Endometrial microvascular endothelial cells (primary cell): ENCODE measurements around the gene KANSL1. TPM values are rescaled to one million over a fixed set of nuclear protein-coding genes. Genes with fewer than 3 reads are reported as not detected.
"Not testable (repeated sequence)": the region's sequence is repeated elsewhere in the genome, so short reads cannot be mapped to it uniquely, and the experiment has no call there.

Source experiments
- in situ Hi-C: cut with HindIII; loops from 2 replicates; pipeline ENCODE4 v1.10.0; 2017; ENCODE audit warnings: low sequenced_read_pairs, low pct_unique_long_range_greater_than_20kb; ENCODE audit errors: inconsistent ontology term
- total RNA-seq: library from RNA; depleted of rRNA; stranded (reverse); fragments of >200 nt; gene quantifications from one replicate; pipeline ENCODE4 v1.2.3, GENCODE V29; 2015; ENCODE audit errors: inconsistent ontology term

KANSL1 gene
- total RNA-seq, 1 donor from 2014 or later: 30.5 TPM

DNA sequence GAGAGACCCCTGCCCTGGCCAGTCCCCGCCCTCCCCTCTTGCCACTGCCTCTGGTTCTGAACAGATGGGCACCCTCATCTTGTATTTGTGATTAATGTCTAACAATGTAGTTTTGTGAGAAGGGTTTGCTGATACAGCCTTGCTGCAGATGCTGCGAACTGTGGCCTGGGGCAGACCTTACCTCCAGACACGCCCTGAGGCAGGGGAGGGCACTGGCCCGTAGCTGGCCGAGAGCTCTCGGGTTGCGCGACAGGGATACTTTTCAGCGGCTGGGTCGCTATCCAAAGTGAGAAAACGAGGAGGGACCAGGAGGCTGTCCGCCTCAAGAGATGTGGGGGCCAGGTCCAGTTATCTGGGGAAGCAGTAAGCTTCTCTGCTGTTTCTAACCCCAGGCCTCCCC lies 172.2 kb downstream of the KANSL1 start:
- in situ Hi-C loops: no loop called here

DNA sequence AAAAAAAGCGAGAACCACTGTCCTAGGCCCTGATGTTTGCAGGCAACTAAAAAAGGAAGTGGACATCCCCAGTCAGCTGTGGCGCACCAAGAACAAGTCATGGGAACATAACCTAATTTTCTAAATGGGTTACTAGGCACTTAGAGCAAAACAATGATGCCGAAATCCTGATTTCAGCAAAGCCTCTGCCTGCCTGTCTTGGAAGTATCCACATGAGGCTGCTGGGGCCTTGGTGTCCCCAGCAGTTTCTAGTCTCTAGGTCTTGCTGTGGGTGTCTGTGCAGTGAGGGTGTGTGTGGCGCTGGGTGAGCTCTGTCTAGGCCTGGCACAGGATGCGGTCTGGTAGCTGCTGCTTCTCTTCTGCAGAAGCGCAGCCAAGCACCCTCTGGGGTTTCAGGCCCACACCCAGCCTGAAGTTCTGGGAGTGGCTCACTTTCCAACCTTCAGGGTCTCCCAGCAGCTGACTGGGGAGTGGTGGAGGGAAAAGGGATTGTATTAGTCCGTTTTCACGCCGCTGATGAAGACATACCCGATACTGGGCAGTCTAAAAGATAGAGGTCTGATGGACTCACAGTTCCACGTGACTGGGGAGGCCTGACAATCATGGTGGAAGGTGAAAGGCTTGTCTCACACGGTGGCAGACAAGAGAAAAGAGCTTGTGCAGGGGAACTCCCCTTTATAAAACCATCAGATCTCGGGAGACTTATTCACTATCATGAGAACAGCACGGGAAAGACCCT lies 173.0 kb downstream of the KANSL1 start:
- in situ Hi-C loops: no loop called here

DNA sequence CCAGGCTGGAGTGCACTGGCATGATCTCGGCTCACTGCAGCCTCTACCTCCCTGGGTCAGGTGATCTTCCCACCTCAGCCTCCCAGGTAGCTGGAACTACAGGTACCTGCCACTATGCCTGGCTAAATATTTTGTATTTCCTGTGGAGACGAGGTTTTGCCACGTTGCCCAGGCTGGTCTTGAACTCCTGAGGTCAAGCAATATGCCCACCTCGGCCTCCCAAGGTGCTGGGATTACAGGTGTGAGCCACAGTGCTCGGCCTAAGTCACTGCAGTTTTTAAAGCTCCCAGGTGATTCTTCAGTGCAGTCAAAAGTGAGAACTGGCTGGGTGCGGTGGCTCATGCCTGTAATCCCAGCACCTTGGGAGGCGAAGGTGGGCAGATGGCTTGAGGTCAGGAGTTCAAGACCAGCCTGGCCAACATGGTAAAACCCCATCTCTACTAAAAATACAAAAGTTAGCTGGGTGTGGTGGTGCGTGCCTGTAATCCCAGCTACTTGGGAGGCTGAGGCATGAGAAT lies 173.8 kb downstream of the KANSL1 start:
- in situ Hi-C loops: not testable (repeated sequence)

DNA sequence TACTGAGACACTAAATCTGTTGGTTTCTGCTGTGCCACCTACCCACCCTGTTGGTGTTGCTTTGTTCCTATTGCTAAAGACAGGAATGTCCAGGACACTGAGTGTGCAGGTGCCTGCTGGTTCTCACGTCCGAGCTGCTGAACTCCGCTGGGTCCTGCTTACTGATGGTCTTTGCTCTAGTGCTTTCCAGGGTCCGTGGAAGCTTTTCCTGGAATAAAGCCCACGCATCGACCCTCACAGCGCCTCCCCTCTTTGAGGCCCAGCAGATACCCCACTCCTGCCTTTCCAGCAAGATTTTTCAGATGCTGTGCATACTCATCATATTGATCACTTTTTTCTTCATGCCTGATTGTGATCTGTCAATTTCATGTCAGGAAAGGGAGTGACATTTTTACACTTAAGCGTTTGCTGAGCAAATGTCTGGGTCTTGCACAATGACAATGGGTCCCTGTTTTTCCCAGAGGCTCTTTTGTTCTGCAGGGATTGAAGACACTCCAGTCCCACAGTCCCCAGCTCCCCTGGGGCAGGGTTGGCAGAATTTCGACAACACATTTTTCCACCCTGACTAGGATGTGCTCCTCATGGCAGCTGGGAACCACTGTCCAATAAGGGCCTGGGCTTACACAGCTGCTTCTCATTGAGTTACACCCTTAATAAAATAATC lies 179.6 kb downstream of the KANSL1 start:
- in situ Hi-C loops: no loop called here

DNA sequence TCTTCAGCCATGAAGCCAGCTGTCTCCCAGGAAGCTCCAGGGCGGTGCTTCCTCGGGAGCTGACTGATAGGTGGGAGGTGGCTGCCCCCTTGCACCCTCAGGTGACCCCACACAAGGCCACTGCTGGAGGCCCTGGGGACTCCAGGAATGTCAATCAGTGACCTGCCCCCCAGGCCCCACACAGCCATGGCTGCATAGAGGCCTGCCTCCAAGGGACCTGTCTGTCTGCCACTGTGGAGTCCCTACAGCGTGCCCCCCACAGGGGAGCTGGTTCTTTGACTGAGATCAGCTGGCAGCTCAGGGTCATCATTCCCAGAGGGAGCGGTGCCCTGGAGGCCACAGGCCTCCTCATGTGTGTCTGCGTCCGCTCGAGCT lies 180.1 kb downstream of the KANSL1 start:
- in situ Hi-C loops: no loop called here

DNA sequence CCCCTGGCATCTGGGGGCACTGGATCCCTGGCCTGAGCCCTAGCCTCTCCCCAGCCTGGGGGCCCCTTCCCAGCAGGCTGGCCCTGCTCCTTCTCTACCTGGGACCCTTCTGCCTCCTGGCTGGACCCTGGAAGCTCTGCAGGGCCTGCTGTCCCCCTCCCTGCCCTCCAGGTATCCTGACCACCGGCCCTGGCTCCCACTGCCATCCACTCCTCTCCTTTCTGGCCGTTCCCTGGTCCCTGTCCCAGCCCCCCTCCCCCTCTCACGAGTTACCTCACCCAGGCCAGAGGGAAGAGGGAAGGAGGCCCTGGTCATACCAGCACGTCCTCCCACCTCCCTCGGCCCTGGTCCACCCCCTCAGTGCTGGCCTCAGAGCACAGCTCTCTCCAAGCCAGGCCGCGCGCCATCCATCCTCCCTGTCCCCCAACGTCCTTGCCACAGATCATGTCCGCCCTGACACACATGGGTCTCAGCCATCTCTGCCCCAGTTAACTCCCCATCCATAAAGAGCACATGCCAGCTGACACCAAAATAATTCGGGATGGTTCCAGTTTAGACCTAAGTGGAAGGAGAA lies 180.6 kb downstream of the KANSL1 start:
- in situ Hi-C loops: no loop called here

DNA sequence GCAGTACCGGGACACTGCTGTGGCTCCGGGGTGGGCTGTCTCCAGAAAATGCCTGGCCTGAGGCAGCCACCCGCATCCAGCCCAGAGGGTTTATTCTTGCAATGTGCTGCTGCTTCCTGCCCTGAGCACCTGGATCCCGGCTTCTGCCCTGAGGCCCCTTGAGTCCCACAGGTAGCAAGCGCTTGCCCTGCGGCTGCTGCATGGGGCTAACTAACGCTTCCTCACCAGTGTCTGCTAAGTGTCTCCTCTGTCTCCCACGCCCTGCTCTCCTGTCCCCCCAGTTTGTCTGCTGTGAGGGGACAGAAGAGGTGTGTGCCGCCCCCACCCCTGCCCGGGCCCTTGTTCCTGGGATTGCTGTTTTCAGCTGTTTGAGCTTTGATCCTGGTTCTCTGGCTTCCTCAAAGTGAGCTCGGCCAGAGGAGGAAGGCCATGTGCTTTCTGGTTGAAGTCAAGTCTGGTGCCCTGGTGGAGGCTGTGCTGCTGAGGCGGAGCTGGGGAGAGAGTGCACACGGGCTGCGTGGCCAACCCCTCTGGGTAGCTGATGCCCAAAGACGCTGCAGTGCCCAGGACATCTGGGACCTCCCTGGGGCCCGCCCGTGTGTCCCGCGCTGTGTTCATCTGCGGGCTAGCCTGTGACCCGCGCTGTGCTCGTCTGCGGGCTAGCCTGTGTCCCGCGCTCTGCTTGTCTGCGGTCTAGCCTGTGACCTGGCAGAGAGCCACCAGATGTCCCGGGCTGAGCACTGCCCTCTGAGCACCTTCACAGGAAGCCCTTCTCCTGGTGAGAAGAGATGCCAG lies 181.3 kb downstream of the KANSL1 start:
- in situ Hi-C loops: no loop called here

DNA sequence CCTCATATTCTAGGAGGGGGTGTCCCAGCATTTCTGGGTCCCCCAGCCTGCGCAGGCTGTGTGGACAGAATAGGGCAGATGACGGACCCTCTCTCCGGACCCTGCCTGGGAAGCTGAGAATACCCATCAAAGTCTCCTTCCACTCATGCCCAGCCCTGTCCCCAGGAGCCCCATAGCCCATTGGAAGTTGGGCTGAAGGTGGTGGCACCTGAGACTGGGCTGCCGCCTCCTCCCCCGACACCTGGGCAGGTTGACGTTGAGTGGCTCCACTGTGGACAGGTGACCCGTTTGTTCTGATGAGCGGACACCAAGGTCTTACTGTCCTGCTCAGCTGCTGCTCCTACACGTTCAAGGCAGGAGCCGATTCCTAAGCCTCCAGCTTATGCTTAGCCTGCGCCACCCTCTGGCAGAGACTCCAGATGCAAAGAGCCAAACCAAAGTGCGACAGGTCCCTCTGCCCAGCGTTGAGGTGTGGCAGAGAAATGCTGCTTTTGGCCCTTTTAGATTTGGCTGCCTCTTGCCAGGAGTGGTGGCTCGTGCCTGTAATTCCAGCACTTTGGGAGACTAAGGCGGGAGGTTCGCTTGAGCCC lies 182.5 kb downstream of the KANSL1 start:
- in situ Hi-C loops: no loop called here

DNA sequence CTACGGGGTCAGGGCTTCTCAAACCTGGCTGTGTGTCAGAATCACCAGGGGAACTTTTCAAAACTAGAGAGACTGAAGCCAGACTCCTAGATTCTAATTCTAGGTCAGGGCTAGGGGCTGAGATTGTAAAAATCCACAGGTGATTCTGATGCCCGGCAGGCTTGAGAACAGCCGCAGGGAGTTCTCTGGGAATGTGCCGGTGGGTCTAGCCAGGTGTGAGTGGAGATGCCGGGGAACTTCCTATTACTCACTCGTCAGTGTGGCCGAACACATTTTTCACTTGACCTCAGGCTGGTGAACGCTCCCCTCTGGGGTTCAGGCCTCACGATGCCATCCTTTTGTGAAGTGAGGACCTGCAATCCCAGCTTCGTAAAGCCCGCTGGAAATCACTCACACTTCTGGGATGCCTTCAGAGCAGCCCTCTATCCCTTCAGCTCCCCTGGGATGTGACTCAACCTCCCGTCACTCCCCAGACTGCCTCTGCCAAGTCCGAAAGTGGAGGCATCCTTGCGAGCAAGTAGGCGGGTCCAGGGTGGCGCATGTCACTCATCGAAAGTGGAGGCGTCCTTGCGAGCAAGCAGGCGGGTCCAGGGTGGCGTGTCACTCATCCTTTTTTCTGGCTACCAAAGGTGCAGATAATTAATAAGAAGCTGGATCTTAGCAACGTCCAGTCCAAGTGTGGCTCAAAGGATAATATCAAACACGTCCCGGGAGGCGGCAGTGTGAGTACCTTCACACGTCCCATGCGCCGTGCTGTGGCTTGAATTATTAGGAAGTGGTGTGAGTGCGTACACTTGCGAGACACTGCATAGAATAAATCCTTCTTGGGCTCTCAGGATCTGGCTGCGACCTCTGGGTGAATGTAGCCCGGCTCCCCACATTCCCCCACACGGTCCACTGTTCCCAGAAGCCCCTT lies 183.3 kb downstream of the KANSL1 start:
- in situ Hi-C loops: no loop called here

DNA sequence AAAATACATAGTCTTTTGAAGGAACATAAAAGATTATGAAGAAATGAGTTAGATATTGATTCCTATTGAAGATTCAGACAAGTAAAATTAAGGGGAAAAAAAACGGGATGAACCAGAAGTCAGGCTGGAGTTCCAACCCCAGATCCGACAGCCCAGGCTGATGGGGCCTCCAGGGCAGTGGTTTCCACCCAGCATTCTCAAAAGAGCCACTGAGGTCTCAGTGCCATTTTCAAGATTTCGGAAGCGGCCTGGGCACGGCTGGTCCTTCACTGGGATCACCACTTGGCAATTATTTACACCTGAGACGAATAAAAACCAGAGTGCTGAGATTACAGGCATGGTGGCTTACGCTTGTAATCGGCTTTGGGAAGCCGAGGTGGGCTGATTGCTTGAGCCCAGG lies 184.6 kb downstream of the KANSL1 start:
- in situ Hi-C loops: no loop called here

DNA sequence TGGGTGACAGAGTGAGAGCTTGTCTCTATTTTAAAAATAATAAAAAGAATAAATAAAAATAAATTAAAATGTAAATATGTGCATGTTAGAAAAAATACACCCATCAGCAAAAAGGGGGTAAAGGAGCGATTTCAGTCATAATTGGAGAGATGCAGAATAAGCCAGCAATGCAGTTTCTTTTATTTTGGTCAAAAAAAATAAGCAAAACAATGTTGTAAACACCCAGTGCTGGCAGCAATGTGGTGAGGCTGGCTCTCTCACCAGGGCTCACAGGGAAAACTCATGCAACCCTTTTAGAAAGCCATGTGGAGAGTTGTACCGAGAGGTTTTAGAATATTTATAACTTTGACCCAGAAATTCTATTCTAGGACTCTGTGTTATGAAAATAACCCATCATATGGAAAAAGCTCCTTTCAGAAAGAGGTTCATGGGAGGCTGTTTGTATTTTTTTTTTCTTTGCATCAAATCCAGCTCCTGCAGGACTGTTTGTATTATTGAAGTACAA lies 185.7 kb downstream of the KANSL1 start:
- in situ Hi-C loops: no loop called here

DNA sequence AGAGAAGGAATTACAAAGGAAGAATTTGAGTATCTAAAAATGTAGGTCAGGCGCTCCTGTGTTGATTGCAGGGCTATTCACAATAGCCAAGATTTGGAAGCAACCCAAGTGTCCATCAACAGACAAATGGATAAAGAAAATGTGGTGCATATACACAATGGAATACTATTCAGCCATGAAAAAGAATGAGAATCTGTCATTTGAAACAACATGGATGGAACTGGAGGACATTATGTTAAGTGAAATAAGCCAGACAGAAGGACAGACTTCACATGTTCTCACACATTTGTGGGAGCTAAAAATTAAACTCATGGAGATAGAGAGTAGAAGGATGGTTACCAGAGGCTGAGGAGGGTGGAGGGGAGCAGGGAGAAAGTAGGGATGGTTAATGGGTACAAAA lies 187.1 kb downstream of the KANSL1 start:
- in situ Hi-C loops: not testable (repeated sequence)

DNA sequence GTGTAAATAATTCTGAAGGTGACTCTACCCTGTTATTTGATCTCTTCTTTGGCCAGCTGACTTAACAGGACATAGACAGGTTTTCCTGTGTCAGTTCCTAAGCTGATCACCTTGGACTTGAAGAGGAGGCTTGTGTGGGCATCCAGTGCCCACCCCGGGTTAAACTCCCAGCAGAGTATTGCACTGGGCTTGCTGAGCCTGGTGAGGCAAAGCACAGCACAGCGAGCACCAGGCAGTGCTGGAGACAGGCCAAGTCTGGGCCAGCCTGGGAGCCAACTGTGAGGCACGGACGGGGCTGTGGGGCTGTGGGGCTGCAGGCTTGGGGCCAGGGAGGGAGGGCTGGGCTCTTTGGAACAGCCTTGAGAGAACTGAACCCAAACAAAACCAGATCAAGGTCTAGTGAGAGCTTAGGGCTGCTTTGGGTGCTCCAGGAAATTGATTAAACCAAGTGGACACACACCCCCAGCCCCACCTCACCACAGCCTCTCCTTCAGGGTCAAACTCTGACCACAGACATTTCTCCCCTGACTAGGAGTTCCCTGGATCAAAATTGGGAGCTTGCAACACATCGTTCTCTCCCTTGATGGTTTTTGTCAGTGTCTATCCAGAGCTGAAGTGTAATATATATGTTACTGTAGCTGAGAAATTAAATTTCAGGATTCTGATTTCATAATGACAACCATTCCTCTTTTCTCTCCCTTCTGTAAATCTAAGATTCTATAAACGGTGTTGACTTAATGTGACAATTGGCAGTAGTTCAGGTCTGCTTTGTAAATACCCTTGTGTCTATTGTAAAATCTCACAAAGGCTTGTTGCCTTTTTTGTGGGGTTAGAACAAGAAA lies 189.1 kb downstream of the KANSL1 start:
- in situ Hi-C loops: no loop called here

DNA sequence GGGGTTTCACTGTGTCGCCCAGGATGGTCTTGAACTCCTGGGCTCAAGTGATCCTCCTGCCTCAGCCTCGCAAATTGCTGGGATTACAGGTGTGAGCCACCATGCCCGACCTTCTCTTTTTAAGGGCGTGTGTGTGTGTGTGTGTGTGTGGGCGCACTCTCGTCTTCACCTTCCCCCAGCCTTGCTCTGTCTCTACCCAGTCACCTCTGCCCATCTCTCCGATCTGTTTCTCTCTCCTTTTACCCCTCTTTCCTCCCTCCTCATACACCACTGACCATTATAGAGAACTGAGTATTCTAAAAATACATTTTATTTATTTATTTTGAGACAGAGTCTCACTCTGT lies 190.3 kb downstream of the KANSL1 start:
- in situ Hi-C loops: no loop called here

DNA sequence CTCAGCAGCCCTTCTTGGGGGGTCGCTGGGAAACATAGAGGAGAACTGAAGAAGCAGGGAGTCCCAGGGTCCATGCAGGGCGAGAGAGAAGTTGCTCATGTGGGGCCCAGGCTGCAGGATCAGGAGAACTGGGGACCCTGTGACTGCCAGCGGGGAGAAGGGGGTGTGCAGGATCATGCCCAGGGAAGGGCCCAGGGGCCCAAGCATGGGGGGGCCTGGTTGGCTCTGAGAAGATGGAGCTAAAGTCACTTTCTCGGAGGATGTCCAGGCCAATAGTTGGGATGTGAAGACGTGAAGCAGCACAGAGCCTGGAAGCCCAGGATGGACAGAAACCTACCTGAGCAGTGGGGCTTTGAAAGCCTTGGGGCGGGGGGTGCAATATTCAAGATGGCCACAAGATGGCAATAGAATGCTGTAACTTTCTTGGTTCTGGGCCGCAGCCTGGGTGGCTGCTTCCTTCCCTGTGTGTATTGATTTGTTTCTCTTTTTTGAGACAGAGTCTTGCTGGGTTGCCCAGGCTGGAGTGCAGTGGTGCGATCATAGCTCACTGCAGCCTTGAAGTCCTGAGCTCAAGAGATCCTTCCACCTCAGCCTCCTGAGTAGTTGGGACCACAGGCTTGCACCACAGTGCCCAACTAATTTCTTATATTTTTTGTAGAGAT lies 190.8 kb downstream of the KANSL1 start:
- in situ Hi-C loops: no loop called here

DNA sequence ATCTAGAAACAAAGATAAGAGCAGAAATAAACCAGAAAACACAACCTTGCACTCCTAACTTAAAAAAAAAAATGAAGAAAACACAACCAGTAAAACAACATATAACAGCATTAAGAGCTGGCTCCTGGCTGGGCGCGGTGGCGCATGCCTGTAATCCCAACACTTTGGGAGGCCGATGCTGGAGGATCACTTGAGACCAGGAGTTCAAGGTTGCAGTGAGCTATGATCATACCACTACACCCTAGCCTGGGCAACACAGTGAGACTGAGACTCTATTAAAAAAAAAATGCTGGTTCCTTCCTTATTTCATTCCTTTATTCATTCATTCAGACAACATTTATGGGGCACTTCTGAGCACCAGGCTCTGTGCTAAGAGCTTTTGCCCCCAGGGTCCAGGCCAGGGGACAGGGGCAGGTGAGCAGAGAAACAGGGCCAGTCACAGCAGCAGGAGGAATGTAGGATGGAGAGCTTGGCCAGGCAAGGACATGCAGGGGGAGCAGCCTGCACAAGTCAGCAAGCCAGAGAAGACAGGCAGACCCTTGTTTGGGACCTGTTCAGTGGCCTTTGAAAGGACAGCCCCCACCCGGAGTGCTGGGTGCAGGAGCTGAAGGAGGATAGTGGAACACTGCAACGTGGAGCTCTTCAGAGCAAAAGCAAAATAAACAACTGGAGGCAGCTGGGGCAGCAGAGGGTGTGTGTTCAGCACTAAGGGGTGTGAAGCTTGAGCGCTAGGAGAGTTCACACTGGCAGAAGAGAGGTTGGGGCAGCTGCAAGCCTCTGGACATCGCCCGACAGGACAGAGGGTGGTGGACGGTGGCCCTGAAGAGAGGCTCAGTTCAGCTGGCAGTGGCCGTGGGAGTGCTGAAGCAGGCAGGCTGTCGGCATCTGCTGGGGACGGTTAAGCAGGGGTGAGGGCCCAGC lies 191.6 kb downstream of the KANSL1 start:
- in situ Hi-C loops: no loop called here
